HepG2 (cell line): ENCODE results near the gene BCL11B. TPM values are rescaled to one million over a fixed set of nuclear protein-coding genes. Genes with fewer than 3 reads are reported as not detected.

Experiments used
- ATAC-seq: fragments of 200-7000 bp; cut with Tn5 transposase; 3 replicates; pipeline ENCODE4 v1.9.1; 2020; ENCODE audit warnings: mild to moderate bottlenecking, moderate library complexity
- BruUV-seq: library from RNA; stranded (reverse); fragments of 400-500 nt; replicated peaks from 2 replicates; lab custom pipeline; 2021; lab: Mats Ljungman, UMichigan
- CTCF ChIA-PET: fragments of 300-600 bp; formaldehyde crosslinking; extraction: SDS; loops from one replicate; lab custom pipeline; 2021; ENCODE audit warnings: low total read pairs, inconsistent platforms, low intra/inter-chr PET ratio; lab: Yijun Ruan, JAX
- POLR2A ChIA-PET: fragments of 350-600 bp; sonication (Branson Sonifier 250); formaldehyde crosslinking; loops from one replicate; lab custom pipeline; 2020; ENCODE audit warnings: antibody characterized with exemption, inconsistent platforms; lab: Yijun Ruan, JAX
- DNase-seq: peaks from one replicate; pipeline ENCODE4 v3.0.0-alpha.2; 2015; ENCODE audit warnings: low spot score
- FAIRE-seq: peaks from 3 replicates; lab custom pipeline; 2011; peaks lifted over from hg19 to GRCh38; lab: Jason Lieb, UNC
- H2AFZ ChIP-seq: one replicate; pipeline ENCODE4 v1.6.1; 2011; ENCODE audit warnings: low read length, inconsistent platforms
- H3K27ac ChIP-seq: fragments of 300-600 bp; 3 replicates; pipeline ENCODE4 v1.8.0; 2011; ENCODE audit warnings: mixed run types, mild to moderate bottlenecking, mixed read lengths, low read length, inconsistent platforms; ENCODE audit not compliant: insufficient read depth; ENCODE audit errors: extremely low read length
- H3K27me3 ChIP-seq, 2 experiments: fragments of 200-600 bp in 1 of 2; 2 replicates in 1 of 2; 3 replicates in 1 of 2; pipeline versions ENCODE4 v1.6.0 to v1.8.0; 2011; ENCODE audit warnings: low read length in 2 of 2, mild to moderate bottlenecking in 2 of 2, moderate library complexity in 2 of 2, inconsistent platforms in 1 of 2; ENCODE audit not compliant: insufficient read depth in 2 of 2, control insufficient read depth in 1 of 2
- H3K36me3 ChIP-seq, 2 experiments: fragments of 200-600 bp in 1 of 2; replicated peaks in 1 of 2; 2 replicates in 1 of 2; 3 replicates in 1 of 2; pipeline versions ENCODE4 v1.5.1 to v1.8.0; 2011; ENCODE audit warnings: low read length in 2 of 2, inconsistent platforms in 1 of 2; ENCODE audit not compliant: insufficient read depth in 2 of 2, control insufficient read depth in 1 of 2
- H3K4me1 ChIP-seq: 2 replicates; pipeline ENCODE4 v1.5.1; 2012; ENCODE audit warnings: low read length, inconsistent platforms; ENCODE audit not compliant: insufficient read depth
- H3K4me2 ChIP-seq: 2 replicates; pipeline ENCODE4 v1.6.0; 2011; ENCODE audit warnings: low read depth, low read length, inconsistent platforms
- H3K4me3 ChIP-seq, 3 experiments: fragments of 200-600 bp in 1 of 3; sonication (generic), shearing (Covaris generic) in 1 of 3; replicated peaks in 1 of 3; 2 replicates each; pipeline ENCODE4 v1.5.1; 2011 to 2016; ENCODE audit warnings: low read length in 3 of 3, inconsistent platforms in 2 of 3, low read depth in 2 of 3, mild to moderate bottlenecking in 2 of 3, control low read depth in 1 of 3, mixed read lengths in 1 of 3; ENCODE audit not compliant: insufficient read depth in 1 of 3
- H3K79me2 ChIP-seq: one replicate; pipeline ENCODE4 v1.6.1; 2011; ENCODE audit warnings: low read length, inconsistent platforms; ENCODE audit not compliant: insufficient read depth
- H3K9ac ChIP-seq: 2 replicates; pipeline ENCODE4 v1.6.0; 2011; ENCODE audit warnings: mild to moderate bottlenecking, low read depth, low read length, inconsistent platforms; ENCODE audit not compliant: insufficient read depth
- H3K9me3 ChIP-seq: 2 replicates; pipeline ENCODE4 v1.5.1; 2012; ENCODE audit warnings: mild to moderate bottlenecking, low read length
- H4K20me1 ChIP-seq: 2 replicates; pipeline ENCODE4 v1.6.0; 2011; ENCODE audit warnings: inconsistent platforms, mild to moderate bottlenecking, low read length, moderate library complexity; ENCODE audit not compliant: insufficient read depth
- DNMT1 ChIP-seq: sonication (generic); formaldehyde crosslinking; IDR thresholded peaks from 2 replicates; pipeline ENCODE4 v1.5.1; 2020; ENCODE audit warnings: mild to moderate bottlenecking, missing genetic modification reagents
- GATA4 ChIP-seq: sonication (generic); IDR thresholded peaks from 2 replicates; pipeline ENCODE4 v1.6.1; 2016; ENCODE audit warnings: antibody characterized with exemption, low read depth, borderline replicate concordance
- HDAC1 ChIP-seq: sonication (generic); formaldehyde crosslinking; IDR thresholded peaks from 2 replicates; pipeline ENCODE4 v1.5.1; 2020; ENCODE audit warnings: mild to moderate bottlenecking, missing genetic modification reagents
- HMG20B ChIP-seq: conservative IDR thresholded peaks from 2 replicates; pipeline ENCODE4 v1.6.1; 2016; ENCODE audit warnings: missing genetic modification reagents, missing compliant biosample characterization
- HNRNPLL ChIP-seq: fragments of 200-400 bp; formaldehyde crosslinking; IDR thresholded peaks from 2 replicates; pipeline ENCODE4 v1.6.1; 2017; ENCODE audit warnings: mild to moderate bottlenecking, low read depth, low read length; ENCODE audit not compliant: poor library complexity, severe bottlenecking
- JDP2 ChIP-seq: sonication (generic); formaldehyde crosslinking; IDR thresholded peaks from 2 replicates; pipeline ENCODE4 v1.8.1; 2022; ENCODE audit warnings: missing genetic modification reagents, borderline replicate concordance
- NFKBIZ ChIP-seq: IDR thresholded peaks from 2 replicates; pipeline ENCODE4 v1.6.1; 2018; ENCODE audit warnings: missing genetic modification reagents, missing compliant biosample characterization
- PHF21A ChIP-seq: sonication (generic); formaldehyde crosslinking; IDR thresholded peaks from 2 replicates; pipeline ENCODE4 v1.5.0; 2020; ENCODE audit warnings: mild to moderate bottlenecking, missing genetic modification reagents
- ZNF333 ChIP-seq: sonication (generic); formaldehyde crosslinking; IDR thresholded peaks from 2 replicates; pipeline ENCODE4 v1.4.0; 2020; ENCODE audit warnings: mild to moderate bottlenecking, missing genetic modification reagents, borderline replicate concordance
- ZNF781 ChIP-seq: sonication (generic); formaldehyde crosslinking; IDR thresholded peaks from 2 replicates; pipeline ENCODE4 v1.5.1; 2020; ENCODE audit warnings: borderline replicate concordance, mild to moderate bottlenecking, missing genetic modification reagents; ENCODE audit errors: not compliant biosample characterization
- ZNF792 ChIP-seq: IDR thresholded peaks from 2 replicates; pipeline ENCODE4 v1.6.1; 2016
- ZNF879 ChIP-seq: sonication (generic); formaldehyde crosslinking; IDR thresholded peaks from 2 replicates; pipeline ENCODE4 v1.8.1; 2023; ENCODE audit warnings: missing genetic modification reagents
- WGBS: methylation state at CpG from one replicate; pipeline ENCODE4 v1.1.6; 2017; ENCODE audit warnings: low lambda C conversion rate; 5-methylcytosine and 5-hydroxymethylcytosine counted together
- in situ Hi-C: cut with HindIII; loops from 2 replicates; pipeline ENCODE4 v1.10.0; 2017; ENCODE audit warnings: low pct_unique_long_range_greater_than_20kb; ENCODE audit not compliant: extremely low pct_ligation_motif_present
- intact Hi-C: fragments of 100-400 bp; cut with micrococcal nuclease; formaldehyde crosslinking; loops from one replicate; pipeline ENCODE4 v1.10.0; 2022; ENCODE audit not compliant: unreplicated experiment
- polyA plus RNA-seq, 8 experiments: library from polyadenylated mRNA; depleted of rRNA in 3 of 8; stranded (reverse) in 7 of 8; unstranded in 1 of 8; fragments of >200 nt; fragmentation: Illumina TruSeq in 4 of 8; extraction: Trizol in 4 of 8; gene quantifications; 2 replicates each; pipeline versions ENCODE4 v1.2.1 to v1.2.3, GENCODE V29; 2011 to 2016; ENCODE audit warnings: low read depth in 4 of 8, missing spikeins in 1 of 8, mixed read lengths in 1 of 8; ENCODE audit not compliant: insufficient read depth in 1 of 8
- total RNA-seq, 5 experiments: library from RNA; depleted of rRNA; stranded (reverse); fragments of >200 nt; fragmentation: Illumina TruSeq; extraction: Trizol; gene quantifications; 2 replicates each; pipeline ENCODE4 v1.2.3, GENCODE V29; 2016; ENCODE audit warnings: low read depth in 1 of 5
- TF ChIP-seq, protein P1 (sequence below): sonication (generic); formaldehyde crosslinking; IDR thresholded peaks from 2 replicates; pipeline ENCODE4 v1.5.1; 2020; ENCODE audit warnings: mild to moderate bottlenecking, missing genetic modification reagents, moderate library complexity
- TF ChIP-seq, protein P2 (sequence below): sonication (generic); formaldehyde crosslinking; IDR thresholded peaks from 2 replicates; pipeline ENCODE4 v1.4.0; 2020; ENCODE audit warnings: missing genetic modification reagents

The BCL11B gene
- total and polyA plus RNA-seq, 2 of the 13 experiments (the other 11 are each of a cell fraction or from before 2014, with no cell fraction given) = not detected

DNA sequence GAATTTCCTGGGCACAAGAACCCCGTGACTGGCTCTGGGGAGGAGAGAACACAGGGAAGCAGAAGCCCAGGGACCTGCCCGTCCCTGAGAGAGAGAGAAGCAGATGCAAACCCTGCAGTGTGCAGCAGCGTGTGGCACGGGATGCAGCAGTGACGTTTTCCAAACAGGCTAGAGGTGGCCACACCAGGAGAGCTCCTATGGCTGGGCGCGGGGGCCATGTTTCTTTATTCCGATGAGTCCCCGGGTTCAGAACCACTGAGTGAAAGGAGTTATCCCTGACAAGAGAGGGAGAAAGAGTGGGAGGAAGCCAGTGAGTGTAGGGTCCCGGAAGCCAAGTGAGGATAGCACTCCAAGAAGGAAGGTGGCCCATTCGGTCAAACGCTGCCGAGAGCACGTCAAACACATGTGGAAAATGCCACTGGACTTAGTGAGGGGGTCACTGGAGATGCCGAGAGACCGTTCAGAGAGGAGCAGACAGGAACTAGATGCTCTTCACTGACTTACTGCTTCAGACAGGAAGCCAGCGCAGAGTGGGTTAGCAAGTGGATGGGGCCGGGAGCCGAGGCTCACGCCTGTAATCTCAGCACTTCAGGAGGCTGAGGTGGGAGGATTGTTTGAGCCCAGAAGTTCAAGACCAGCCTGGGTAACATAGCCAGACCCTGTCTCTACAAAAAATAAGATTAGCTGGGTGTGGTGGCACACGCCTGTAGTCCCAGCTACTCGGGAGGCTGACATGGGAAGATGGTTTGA lies 123.0 kb downstream of the BCL11B start (continued):
- TF ChIP-seq GATA4 (no peak), ZNF781 (no peak), ZNF792 (CRISPR knock-in tag) (no peak)
- TF ChIP-seq, protein P1, sequence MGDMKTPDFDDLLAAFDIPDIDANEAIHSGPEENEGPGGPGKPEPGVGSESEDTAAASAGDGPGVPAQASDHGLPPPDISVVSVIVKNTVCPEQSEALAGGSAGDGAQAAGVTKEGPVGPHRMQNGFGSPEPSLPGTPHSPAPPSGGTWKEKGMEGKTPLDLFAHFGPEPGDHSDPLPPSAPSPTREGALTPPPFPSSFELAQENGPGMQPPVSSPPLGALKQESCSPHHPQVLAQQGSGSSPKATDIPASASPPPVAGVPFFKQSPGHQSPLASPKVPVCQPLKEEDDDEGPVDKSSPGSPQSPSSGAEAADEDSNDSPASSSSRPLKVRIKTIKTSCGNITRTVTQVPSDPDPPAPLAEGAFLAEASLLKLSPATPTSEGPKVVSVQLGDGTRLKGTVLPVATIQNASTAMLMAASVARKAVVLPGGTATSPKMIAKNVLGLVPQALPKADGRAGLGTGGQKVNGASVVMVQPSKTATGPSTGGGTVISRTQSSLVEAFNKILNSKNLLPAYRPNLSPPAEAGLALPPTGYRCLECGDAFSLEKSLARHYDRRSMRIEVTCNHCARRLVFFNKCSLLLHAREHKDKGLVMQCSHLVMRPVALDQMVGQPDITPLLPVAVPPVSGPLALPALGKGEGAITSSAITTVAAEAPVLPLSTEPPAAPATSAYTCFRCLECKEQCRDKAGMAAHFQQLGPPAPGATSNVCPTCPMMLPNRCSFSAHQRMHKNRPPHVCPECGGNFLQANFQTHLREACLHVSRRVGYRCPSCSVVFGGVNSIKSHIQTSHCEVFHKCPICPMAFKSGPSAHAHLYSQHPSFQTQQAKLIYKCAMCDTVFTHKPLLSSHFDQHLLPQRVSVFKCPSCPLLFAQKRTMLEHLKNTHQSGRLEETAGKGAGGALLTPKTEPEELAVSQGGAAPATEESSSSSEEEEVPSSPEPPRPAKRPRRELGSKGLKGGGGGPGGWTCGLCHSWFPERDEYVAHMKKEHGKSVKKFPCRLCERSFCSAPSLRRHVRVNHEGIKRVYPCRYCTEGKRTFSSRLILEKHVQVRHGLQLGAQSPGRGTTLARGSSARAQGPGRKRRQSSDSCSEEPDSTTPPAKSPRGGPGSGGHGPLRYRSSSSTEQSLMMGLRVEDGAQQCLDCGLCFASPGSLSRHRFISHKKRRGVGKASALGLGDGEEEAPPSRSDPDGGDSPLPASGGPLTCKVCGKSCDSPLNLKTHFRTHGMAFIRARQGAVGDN = no peak

DNA sequence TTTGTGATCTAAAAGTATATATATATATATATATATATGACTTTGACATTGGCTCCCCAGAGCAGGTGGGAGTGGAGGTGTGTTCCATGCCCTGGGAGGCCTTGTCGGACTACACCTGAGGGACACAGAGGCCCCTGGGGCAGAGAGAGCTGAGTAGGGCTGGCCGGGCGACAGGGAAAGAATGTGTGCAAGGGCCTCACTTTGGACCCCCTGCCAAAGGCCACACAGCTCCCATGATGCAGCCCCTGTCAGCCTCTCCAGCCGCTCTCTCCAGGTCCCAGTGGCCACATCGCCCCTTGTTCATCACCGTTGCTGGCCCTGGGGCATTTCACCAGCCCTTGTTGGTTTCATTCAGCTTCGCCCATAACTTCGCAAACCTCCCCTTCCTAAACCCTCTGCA lies 123.9 kb downstream of the BCL11B start:
- no peaks in the 10 kb centered on the region for H3K79me2 ChIP-seq
- peaks cover 2 to 22% of the 10 kb centered on the region in 2 experiments; a peak in 2 of 5 replicates for H3K27me3 ChIP-seq
- TF ChIP-seq PHF21A (CRISPR knock-in tag) = no peak
- TF ChIP-seq JDP2 (CRISPR knock-in tag) = no peak
- TF ChIP-seq DNMT1 (CRISPR knock-in tag) = no peak
- TF ChIP-seq HMG20B (CRISPR knock-in tag) = no peak
- no peak for TF ChIP-seq HDAC1 (CRISPR knock-in tag)
- TF ChIP-seq, protein P2, sequence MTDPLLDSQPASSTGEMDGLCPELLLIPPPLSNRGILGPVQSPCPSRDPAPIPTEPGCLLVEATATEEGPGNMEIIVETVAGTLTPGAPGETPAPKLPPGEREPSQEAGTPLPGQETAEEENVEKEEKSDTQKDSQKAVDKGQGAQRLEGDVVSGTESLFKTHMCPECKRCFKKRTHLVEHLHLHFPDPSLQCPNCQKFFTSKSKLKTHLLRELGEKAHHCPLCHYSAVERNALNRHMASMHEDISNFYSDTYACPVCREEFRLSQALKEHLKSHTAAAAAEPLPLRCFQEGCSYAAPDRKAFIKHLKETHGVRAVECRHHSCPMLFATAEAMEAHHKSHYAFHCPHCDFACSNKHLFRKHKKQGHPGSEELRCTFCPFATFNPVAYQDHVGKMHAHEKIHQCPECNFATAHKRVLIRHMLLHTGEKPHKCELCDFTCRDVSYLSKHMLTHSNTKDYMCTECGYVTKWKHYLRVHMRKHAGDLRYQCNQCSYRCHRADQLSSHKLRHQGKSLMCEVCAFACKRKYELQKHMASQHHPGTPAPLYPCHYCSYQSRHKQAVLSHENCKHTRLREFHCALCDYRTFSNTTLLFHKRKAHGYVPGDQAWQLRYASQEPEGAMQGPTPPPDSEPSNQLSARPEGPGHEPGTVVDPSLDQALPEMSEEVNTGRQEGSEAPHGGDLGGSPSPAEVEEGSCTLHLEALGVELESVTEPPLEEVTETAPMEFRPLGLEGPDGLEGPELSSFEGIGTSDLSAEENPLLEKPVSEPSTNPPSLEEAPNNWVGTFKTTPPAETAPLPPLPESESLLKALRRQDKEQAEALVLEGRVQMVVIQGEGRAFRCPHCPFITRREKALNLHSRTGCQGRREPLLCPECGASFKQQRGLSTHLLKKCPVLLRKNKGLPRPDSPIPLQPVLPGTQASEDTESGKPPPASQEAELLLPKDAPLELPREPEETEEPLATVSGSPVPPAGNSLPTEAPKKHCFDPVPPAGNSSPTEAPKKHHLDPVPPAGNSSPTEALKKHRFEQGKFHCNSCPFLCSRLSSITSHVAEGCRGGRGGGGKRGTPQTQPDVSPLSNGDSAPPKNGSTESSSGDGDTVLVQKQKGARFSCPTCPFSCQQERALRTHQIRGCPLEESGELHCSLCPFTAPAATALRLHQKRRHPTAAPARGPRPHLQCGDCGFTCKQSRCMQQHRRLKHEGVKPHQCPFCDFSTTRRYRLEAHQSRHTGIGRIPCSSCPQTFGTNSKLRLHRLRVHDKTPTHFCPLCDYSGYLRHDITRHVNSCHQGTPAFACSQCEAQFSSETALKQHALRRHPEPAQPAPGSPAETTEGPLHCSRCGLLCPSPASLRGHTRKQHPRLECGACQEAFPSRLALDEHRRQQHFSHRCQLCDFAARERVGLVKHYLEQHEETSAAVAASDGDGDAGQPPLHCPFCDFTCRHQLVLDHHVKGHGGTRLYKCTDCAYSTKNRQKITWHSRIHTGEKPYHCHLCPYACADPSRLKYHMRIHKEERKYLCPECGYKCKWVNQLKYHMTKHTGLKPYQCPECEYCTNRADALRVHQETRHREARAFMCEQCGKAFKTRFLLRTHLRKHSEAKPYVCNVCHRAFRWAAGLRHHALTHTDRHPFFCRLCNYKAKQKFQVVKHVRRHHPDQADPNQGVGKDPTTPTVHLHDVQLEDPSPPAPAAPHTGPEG = no peak
- no peak for TF ChIP-seq HNRNPLL
- TF ChIP-seq ZNF879 (CRISPR knock-in tag) = no peak
- no peak for TF ChIP-seq ZNF333
- no peak for TF ChIP-seq NFKBIZ

More for the DNA sequence above, 123.9 kb downstream of the BCL11B start:
- no peaks in the 10 kb centered on the region for H3K4me1 ChIP-seq
- no peaks in the 10 kb centered on the region for H3K36me3 ChIP-seq
- ATAC-seq (no peak), FAIRE-seq (no peak), DNase-seq (no peak)
- ChIA-PET POLR2A (no interaction called here), CTCF (no interaction called here)
- no peak overlapping the region for H3K27ac ChIP-seq
- BruUV-seq = no TSS peak
- H3K9me3 ChIP-seq = no peaks in the 10 kb centered on the region
- no peak overlapping the region for H3K4me2 ChIP-seq
- H2AFZ ChIP-seq = no peak overlapping the region
- in situ Hi-C loops = no loop called here
- intact Hi-C loops = no loop called here
- no peak overlapping the region for H3K4me3 ChIP-seq
- no peak overlapping the region for H3K9ac ChIP-seq
- H4K20me1 ChIP-seq = no peaks in the 10 kb centered on the region
- WGBS = 29% methylated on average over 6 of the region's 8 CpGs
